ENCODE results near the gene PSMD2. TPM values are rescaled to one million over a fixed set of nuclear protein-coding genes. Genes with fewer than 3 reads are reported as not detected.
"Not testable (repeated sequence)": the region's sequence is repeated elsewhere in the genome, so short reads cannot be mapped to it uniquely, and the experiment has no call there.

Gene PSMD2
- total RNA-seq, 3 donors from 2014 or later (not counting 1 experiment from before 2014, with no cell fraction given) = 218 to 237 (median 231) TPM

DNA sequence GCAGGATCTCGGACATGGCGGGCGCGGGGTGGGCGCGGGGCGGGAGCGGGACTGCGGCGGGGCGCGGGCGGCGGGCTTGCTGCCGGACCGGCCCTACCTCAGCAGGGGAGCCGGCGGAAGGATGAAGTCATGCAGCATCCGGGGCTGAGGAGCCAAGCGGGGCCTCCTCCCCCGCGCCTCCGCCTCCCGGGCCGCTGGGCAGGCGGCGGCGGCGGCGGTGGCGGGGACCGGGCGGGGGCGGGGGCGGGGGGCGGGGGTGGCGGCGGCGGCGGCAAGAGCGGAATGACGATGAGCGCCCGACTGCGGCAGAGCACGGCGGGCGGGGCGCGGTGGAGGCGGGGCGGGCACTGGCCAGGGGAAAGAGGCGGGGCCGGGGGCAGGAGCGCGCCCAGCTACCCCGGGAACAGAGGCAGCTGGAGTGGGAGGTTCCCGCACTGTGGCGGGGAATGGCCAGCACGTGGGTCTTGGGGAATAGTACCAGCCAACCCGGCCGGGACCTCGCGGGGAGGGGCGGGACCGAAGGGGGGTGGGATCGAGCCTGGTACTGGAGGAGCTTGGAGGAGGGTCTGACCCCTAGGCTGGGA lies 37.7 kb upstream of the PSMD2 start, which contains the start of gene CAMK2N2:
Gene CAMK2N2 (minus strand): TSS at position 284 of the 584 bp plus-strand sequence. CDS start 268 bp downstream, at position 16.
- Mint-ChIP-seq H3K36me3 (no peaks in the 10 kb centered on the region), H3K9me3 (no peaks in the 10 kb centered on the region), H3K27me3 (ENCODE audit: low read depth in 2 of 2) (peaks cover 0 to 17% of the 10 kb centered on the region in 2 donors), H3K4me1 (peaks cover 18 to 28% of the 10 kb centered on the region in 2 donors), H3K4me3 (peak within 1 kb of the TSS; percentile 86), H3K27ac (peak within 1 kb of the TSS; percentile 43 to 77)
- Histone ChIP-seq H3K4me1 (ENCODE audit: control insufficient read depth, insufficient read depth, low read length) (peaks cover 29% of the 10 kb centered on the region), H3K36me3 (ENCODE audit: control insufficient read depth, insufficient read depth, low read length) (no peaks in the 10 kb centered on the region), H3K9me3 (ENCODE audit: control insufficient read depth, insufficient read depth, low read length) (no peaks in the 10 kb centered on the region), H3K27me3 (ENCODE audit: control insufficient read depth, insufficient read depth, low read length) (peaks cover 20% of the 10 kb centered on the region), H3K27ac (ENCODE audit: low read length) (no peak within 1 kb of the TSS), H3K4me3 (ENCODE audit: low read length) (peak within 1 kb of the TSS; percentile 28)
- under 1% methylated on average over 66 of the region's 67 CpGs for WGBS (ENCODE audit: insufficient coverage)
- ATAC-seq (peak; percentile 61 to 65 (median 61)), DNase-seq (peak; percentile 45 to 68)
- TF ChIP-seq, protein P1, sequence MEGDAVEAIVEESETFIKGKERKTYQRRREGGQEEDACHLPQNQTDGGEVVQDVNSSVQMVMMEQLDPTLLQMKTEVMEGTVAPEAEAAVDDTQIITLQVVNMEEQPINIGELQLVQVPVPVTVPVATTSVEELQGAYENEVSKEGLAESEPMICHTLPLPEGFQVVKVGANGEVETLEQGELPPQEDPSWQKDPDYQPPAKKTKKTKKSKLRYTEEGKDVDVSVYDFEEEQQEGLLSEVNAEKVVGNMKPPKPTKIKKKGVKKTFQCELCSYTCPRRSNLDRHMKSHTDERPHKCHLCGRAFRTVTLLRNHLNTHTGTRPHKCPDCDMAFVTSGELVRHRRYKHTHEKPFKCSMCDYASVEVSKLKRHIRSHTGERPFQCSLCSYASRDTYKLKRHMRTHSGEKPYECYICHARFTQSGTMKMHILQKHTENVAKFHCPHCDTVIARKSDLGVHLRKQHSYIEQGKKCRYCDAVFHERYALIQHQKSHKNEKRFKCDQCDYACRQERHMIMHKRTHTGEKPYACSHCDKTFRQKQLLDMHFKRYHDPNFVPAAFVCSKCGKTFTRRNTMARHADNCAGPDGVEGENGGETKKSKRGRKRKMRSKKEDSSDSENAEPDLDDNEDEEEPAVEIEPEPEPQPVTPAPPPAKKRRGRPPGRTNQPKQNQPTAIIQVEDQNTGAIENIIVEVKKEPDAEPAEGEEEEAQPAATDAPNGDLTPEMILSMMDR (IDR thresholded peaks at IDR 0.05) = no peak
- intact Hi-C loops (cut with micrococcal nuclease) = no loop called here

DNA sequence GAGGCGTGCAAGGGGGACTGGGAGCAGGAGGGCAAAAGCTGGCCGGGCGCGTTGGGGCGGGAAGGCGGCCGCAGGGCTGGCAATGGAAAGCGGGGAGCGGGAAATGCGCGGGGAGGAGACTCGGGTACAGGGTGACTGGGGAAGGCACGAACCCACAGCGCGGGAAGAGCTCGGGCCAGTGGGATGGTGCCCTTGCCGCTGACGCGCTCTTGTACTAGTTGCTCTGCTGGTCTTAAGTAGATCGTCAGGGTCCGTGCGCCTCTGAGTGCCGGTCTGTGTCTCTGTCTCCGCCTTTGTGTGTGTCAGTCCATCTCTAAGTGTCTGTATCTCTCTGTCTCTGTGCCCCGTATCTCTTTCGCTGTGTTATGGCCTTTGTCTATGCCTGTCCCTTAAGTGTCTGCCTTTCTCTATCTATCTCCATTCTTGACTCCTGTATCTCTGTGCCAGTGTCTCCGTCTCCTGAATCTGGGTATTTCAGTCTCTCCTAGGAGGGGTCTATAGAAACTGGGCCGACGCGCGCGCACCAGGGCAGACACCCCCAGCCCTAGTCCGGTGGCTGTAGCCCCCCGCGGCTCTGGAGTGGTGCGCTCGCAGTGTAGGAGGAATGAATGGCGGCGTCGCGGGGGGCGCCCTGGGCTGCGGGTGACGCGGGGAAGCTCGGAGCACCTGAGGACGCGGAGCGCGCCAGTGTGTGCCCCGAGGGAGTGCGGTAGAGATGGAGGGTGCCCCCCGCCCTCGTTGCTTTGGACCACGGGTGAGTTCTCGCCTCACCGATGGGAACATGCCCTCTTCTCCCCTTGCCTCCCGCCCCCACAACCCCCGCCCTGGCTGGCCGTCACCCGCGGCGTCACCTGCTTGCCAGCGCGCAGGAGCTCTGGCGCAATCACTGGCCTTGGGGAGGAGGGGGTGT lies 36.9 kb upstream of the PSMD2 start:
- no peaks in the 10 kb centered on the region for H3K9me3 Mint-ChIP-seq
- H3K4me3 ChIP-seq (ENCODE audit: low read length) = peak overlapping the region; percentile 28
- peaks cover 3 to 19% of the 10 kb centered on the region in 2 donors for H3K27me3 Mint-ChIP-seq (ENCODE audit: low read depth in 2 of 2)
- DNase-seq (peak in 1 of 2 donors; percentile 49), ATAC-seq (peak; percentile 36 to 42 (median 42))
- H3K9me3 ChIP-seq (ENCODE audit: control insufficient read depth, insufficient read depth, low read length) = no peaks in the 10 kb centered on the region
- intact Hi-C loops (cut with micrococcal nuclease) = no loop called here
- peak overlapping the region; percentile 78 for H3K4me3 Mint-ChIP-seq
- no peaks in the 10 kb centered on the region for H3K36me3 Mint-ChIP-seq
- H3K27ac Mint-ChIP-seq = peak overlapping the region in 1 of 2 donors; percentile 45
- peaks cover 20% of the 10 kb centered on the region for H3K27me3 ChIP-seq (ENCODE audit: control insufficient read depth, insufficient read depth, low read length)
- no peaks in the 10 kb centered on the region for H3K36me3 ChIP-seq (ENCODE audit: control insufficient read depth, insufficient read depth, low read length)
- H3K4me1 Mint-ChIP-seq = peaks cover 18 to 28% of the 10 kb centered on the region in 2 donors
- 5% methylated on average over 62 of the region's 66 CpGs for WGBS (ENCODE audit: insufficient coverage)
- TF ChIP-seq, protein P1 (IDR thresholded peaks at IDR 0.05) = no peak
- H3K4me1 ChIP-seq (ENCODE audit: control insufficient read depth, insufficient read depth, low read length) = peaks cover 29% of the 10 kb centered on the region
- H3K27ac ChIP-seq (ENCODE audit: low read length) = no peak overlapping the region

DNA sequence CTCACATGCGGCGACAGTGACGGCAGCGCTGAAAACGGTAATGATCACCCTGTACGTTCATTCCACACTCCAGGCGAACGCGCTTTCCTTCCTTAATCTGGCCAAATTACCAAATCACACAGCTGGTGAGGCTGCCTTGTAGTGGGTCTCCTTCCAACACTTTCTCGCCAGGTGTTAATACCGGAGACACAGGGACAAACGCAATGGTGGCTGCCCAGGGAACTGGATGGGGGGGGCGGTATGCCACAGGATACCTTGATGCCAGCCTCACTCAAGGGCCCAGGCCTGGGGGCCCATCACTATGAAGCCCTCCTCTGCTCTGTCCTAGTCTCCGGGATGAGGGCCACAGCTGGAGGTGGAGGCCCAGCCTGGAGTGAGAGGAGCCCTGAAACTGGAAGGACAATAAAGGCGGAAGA lies 36.3 kb upstream of the PSMD2 start:
- Mint-ChIP-seq H3K27me3 (ENCODE audit: low read depth in 2 of 2) (peaks cover 10 to 24% of the 10 kb centered on the region in 2 donors), H3K36me3 (no peaks in the 10 kb centered on the region), H3K9me3 (no peaks in the 10 kb centered on the region), H3K4me3 (peak overlapping the region; percentile 66), H3K27ac (no peak overlapping the region), H3K4me1 (peaks cover 18 to 28% of the 10 kb centered on the region in 2 donors)
- ATAC-seq = no peak
- no peak overlapping the region for H3K4me3 ChIP-seq (ENCODE audit: low read length)
- WGBS (ENCODE audit: insufficient coverage) = 26% methylated on average over 15 of the region's 15 CpGs
- TF ChIP-seq, protein P1 (IDR thresholded peaks at IDR 0.05) = no peak
- DNase-seq = no peak
- peaks cover 29% of the 10 kb centered on the region for H3K4me1 ChIP-seq (ENCODE audit: control insufficient read depth, insufficient read depth, low read length)
- no peak overlapping the region for H3K27ac ChIP-seq (ENCODE audit: low read length)
- H3K36me3 ChIP-seq (ENCODE audit: control insufficient read depth, insufficient read depth, low read length) = no peaks in the 10 kb centered on the region
- intact Hi-C loops (cut with micrococcal nuclease) = no loop called here
- no peaks in the 10 kb centered on the region for H3K9me3 ChIP-seq (ENCODE audit: control insufficient read depth, insufficient read depth, low read length)
- peaks cover 20% of the 10 kb centered on the region for H3K27me3 ChIP-seq (ENCODE audit: control insufficient read depth, insufficient read depth, low read length)

DNA sequence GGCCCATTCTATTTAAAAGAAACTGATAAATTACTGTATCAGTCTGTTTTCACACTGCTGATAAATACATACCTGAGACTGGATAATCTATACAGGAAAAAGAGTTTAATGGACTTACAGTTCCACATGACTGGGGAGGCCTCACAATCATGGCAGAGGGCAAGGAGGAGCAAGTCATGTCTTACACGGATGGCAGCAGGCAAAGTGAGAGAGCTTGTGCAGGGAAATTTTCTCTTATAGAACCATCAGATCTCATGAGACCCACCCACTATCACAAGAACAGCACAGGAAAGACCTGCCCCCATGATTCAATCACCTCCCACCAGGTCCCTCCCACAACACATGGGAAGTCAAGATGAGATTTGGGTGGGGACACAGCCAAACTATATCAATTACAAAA lies 31.8 kb upstream of the PSMD2 start:
- peaks cover 21 to 25% of the 10 kb centered on the region in 2 donors for H3K27me3 Mint-ChIP-seq (ENCODE audit: low read depth in 2 of 2)
- H3K9me3 ChIP-seq (ENCODE audit: control insufficient read depth, insufficient read depth, low read length); intact Hi-C loops (cut with micrococcal nuclease); H3K4me1 ChIP-seq (ENCODE audit: control insufficient read depth, insufficient read depth, low read length); H3K4me1 Mint-ChIP-seq; H3K36me3 ChIP-seq (ENCODE audit: control insufficient read depth, insufficient read depth, low read length); H3K4me3 ChIP-seq (ENCODE audit: low read length); H3K9me3 Mint-ChIP-seq; H3K4me3 Mint-ChIP-seq; DNase-seq; H3K36me3 Mint-ChIP-seq; H3K27ac ChIP-seq (ENCODE audit: low read length); ATAC-seq; H3K27ac Mint-ChIP-seq: not testable (repeated sequence)
- H3K27me3 ChIP-seq (ENCODE audit: control insufficient read depth, insufficient read depth, low read length) = peaks cover 16% of the 10 kb centered on the region
- WGBS (ENCODE audit: insufficient coverage) = no CpG with 5 or more reads among the region's 1 CpG

All from natural killer cell (primary cell).